PC-9 (cell line): ENCODE measurements around the gene CLMN.

Experiments used
- EZH2 ChIP-seq: fragments of 200-600 bp; sonication (generic); IDR thresholded peaks from 2 replicates; pipeline ENCODE4 v1.8.0; 2017; ENCODE audit warnings: antibody characterized with exemption, low read depth
- TF ChIP-seq, protein P1 (sequence below): fragments of 200-600 bp; sonication (generic); conservative IDR thresholded peaks from 2 replicates; pipeline ENCODE4 v1.6.1; 2017; ENCODE audit warnings: mixed run types, antibody characterized with exemption, mild to moderate bottlenecking, moderate library complexity

- TF ChIP-seq, protein P1, sequence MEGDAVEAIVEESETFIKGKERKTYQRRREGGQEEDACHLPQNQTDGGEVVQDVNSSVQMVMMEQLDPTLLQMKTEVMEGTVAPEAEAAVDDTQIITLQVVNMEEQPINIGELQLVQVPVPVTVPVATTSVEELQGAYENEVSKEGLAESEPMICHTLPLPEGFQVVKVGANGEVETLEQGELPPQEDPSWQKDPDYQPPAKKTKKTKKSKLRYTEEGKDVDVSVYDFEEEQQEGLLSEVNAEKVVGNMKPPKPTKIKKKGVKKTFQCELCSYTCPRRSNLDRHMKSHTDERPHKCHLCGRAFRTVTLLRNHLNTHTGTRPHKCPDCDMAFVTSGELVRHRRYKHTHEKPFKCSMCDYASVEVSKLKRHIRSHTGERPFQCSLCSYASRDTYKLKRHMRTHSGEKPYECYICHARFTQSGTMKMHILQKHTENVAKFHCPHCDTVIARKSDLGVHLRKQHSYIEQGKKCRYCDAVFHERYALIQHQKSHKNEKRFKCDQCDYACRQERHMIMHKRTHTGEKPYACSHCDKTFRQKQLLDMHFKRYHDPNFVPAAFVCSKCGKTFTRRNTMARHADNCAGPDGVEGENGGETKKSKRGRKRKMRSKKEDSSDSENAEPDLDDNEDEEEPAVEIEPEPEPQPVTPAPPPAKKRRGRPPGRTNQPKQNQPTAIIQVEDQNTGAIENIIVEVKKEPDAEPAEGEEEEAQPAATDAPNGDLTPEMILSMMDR: no peak
- no peak for TF ChIP-seq EZH2
These were observed 96.8 kb downstream of the CLMN start for GRCh38 chr14:95222870-95223398.
